HEK293 (cell line): Measurements from ENCODE around the gene CDK16.

Experiments used
- CTCF ChIA-PET: fragments of 350-600 bp; formaldehyde crosslinking; extraction: SDS; loops from one replicate; lab custom pipeline; 2021; ENCODE audit warnings: antibody characterized with exemption; lab: Yijun Ruan, JAX
- POLR2A ChIA-PET: fragments of 300-600 bp; formaldehyde crosslinking; extraction: SDS; loops from one replicate; lab custom pipeline; 2020; ENCODE audit warnings: antibody characterized with exemption, inconsistent platforms; lab: Yijun Ruan, JAX
- H3K27ac ChIP-seq: fragments of 200-500 bp; sonication (Bioruptor generic); 2 replicates; pipeline ENCODE4 v1.5.1; 2014; ENCODE audit warnings: low read depth, low read length, control low read depth, inconsistent platforms; ENCODE audit errors: extremely low read depth
- H3K36me3 ChIP-seq, 2 experiments: fragments of 200-500 bp in 1 of 2; sonication (Bioruptor generic) in 1 of 2; 1 replicate in 1 of 2; 2 replicates in 1 of 2; pipeline ENCODE4 v1.5.1; 2014 to 2017; ENCODE audit warnings: inconsistent platforms in 2 of 2, low read length in 2 of 2; ENCODE audit not compliant: control insufficient read depth in 2 of 2, insufficient read depth in 1 of 2
- H3K4me1 ChIP-seq: fragments of 200-500 bp; sonication (Bioruptor generic); 2 replicates; pipeline ENCODE4 v1.5.1; 2014; ENCODE audit warnings: mild to moderate bottlenecking, low read length, inconsistent platforms; ENCODE audit not compliant: control insufficient read depth, insufficient read depth
- H3K4me3 ChIP-seq: 2 replicates; pipeline ENCODE4 v1.5.1; 2011; ENCODE audit warnings: low read depth, mild to moderate bottlenecking, control low read depth, low read length, moderate library complexity
- H3K9me3 ChIP-seq: fragments of 200-500 bp; sonication (Bioruptor generic); 2 replicates; pipeline ENCODE4 v1.5.1; 2014; ENCODE audit warnings: low read depth, low read length, inconsistent platforms; ENCODE audit not compliant: control insufficient read depth, insufficient read depth
- BCL11A ChIP-seq: fragments of 450-650 bp; formaldehyde crosslinking; IDR thresholded peaks from 2 replicates; pipeline ENCODE4 v1.5.1; 2016; ENCODE audit warnings: low read depth, missing biosample characterization, missing genetic modification characterization
- PATZ1 ChIP-seq: fragments of 450-650 bp; formaldehyde crosslinking; IDR thresholded peaks from 2 replicates; pipeline ENCODE4 v1.5.1; 2016; ENCODE audit warnings: missing biosample characterization, missing genetic modification characterization
- PRDM2 ChIP-seq: fragments of 450-650 bp; formaldehyde crosslinking; IDR thresholded peaks from 2 replicates; pipeline ENCODE4 v1.5.1; 2016; ENCODE audit warnings: missing biosample characterization, missing genetic modification characterization, borderline replicate concordance
- RBAK ChIP-seq: fragments of 450-650 bp; formaldehyde crosslinking; IDR thresholded peaks from 2 replicates; pipeline ENCODE4 v1.5.1; 2016; ENCODE audit warnings: missing biosample characterization, missing genetic modification characterization
- SCRT2 ChIP-seq: fragments of 450-650 bp; formaldehyde crosslinking; IDR thresholded peaks from 2 replicates; pipeline ENCODE4 v1.5.1; 2016; ENCODE audit warnings: missing biosample characterization, missing genetic modification characterization
- ZBTB1 ChIP-seq: fragments of 450-650 bp; formaldehyde crosslinking; IDR thresholded peaks from 2 replicates; pipeline ENCODE4 v1.5.1; 2016; ENCODE audit warnings: missing biosample characterization, missing genetic modification characterization
- ZBTB48 ChIP-seq: fragments of 450-650 bp; formaldehyde crosslinking; IDR thresholded peaks from 2 replicates; pipeline ENCODE4 v1.5.1; 2016; ENCODE audit warnings: missing biosample characterization, missing genetic modification characterization
- ZNF140 ChIP-seq: fragments of 450-650 bp; formaldehyde crosslinking; IDR thresholded peaks from 2 replicates; pipeline ENCODE4 v1.5.1; 2016; ENCODE audit warnings: missing biosample characterization, missing genetic modification characterization
- ZNF354C ChIP-seq: fragments of 450-650 bp; formaldehyde crosslinking; IDR thresholded peaks from 2 replicates; pipeline ENCODE4 v1.5.1; 2016; ENCODE audit warnings: missing biosample characterization, missing genetic modification characterization, low read depth, borderline replicate concordance
- ZNF391 ChIP-seq: fragments of 450-650 bp; formaldehyde crosslinking; IDR thresholded peaks from 2 replicates; pipeline ENCODE4 v1.5.1; 2016; ENCODE audit warnings: low read depth, missing biosample characterization, missing genetic modification characterization, borderline replicate concordance
- ZNF639 ChIP-seq: fragments of 450-650 bp; formaldehyde crosslinking; IDR thresholded peaks from 2 replicates; pipeline ENCODE4 v1.5.1; 2016; ENCODE audit warnings: missing biosample characterization, missing genetic modification characterization
- ZSCAN23 ChIP-seq: fragments of 450-650 bp; formaldehyde crosslinking; IDR thresholded peaks from 2 replicates; pipeline ENCODE4 v1.5.1; 2016; ENCODE audit warnings: missing biosample characterization, missing genetic modification characterization
- TF ChIP-seq, protein P1 (sequence below): fragments of 450-650 bp; formaldehyde crosslinking; IDR thresholded peaks from 2 replicates; pipeline ENCODE4 v1.5.1; 2017; ENCODE audit warnings: missing biosample characterization, missing genetic modification characterization
- TF ChIP-seq, protein P2 (sequence below): fragments of 450-650 bp; formaldehyde crosslinking; conservative IDR thresholded peaks from 2 replicates; pipeline ENCODE4 v1.5.1; 2016; ENCODE audit warnings: low read depth, missing biosample characterization, missing genetic modification characterization
- TF ChIP-seq, protein P3 (sequence below): fragments of 450-650 bp; formaldehyde crosslinking; IDR thresholded peaks from 2 replicates; pipeline ENCODE4 v1.5.1; 2016; ENCODE audit warnings: missing biosample characterization, missing genetic modification characterization
- TF ChIP-seq, protein P4 (sequence below): fragments of 450-650 bp; formaldehyde crosslinking; IDR thresholded peaks from 2 replicates; pipeline ENCODE4 v1.5.1; 2016; ENCODE audit warnings: missing biosample characterization, missing genetic modification characterization

The CDK16 gene

GRCh38 chrX:47177079-47177478 lies 41.4 kb upstream of the CDK16 start (continued):
- TF ChIP-seq PRDM2 (no peak), RBAK (tag by site-specific recombination) (no peak), ZNF391 (tag by site-specific recombination) (no peak), SCRT2 (tag by site-specific recombination) (no peak), ZNF140 (tag by site-specific recombination) (no peak)
- TF ChIP-seq, protein P1, sequence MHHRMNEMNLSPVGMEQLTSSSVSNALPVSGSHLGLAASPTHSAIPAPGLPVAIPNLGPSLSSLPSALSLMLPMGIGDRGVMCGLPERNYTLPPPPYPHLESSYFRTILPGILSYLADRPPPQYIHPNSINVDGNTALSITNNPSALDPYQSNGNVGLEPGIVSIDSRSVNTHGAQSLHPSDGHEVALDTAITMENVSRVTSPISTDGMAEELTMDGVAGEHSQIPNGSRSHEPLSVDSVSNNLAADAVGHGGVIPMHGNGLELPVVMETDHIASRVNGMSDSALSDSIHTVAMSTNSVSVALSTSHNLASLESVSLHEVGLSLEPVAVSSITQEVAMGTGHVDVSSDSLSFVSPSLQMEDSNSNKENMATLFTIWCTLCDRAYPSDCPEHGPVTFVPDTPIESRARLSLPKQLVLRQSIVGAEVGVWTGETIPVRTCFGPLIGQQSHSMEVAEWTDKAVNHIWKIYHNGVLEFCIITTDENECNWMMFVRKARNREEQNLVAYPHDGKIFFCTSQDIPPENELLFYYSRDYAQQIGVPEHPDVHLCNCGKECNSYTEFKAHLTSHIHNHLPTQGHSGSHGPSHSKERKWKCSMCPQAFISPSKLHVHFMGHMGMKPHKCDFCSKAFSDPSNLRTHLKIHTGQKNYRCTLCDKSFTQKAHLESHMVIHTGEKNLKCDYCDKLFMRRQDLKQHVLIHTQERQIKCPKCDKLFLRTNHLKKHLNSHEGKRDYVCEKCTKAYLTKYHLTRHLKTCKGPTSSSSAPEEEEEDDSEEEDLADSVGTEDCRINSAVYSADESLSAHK, result no peak
- TF ChIP-seq, protein P2, sequence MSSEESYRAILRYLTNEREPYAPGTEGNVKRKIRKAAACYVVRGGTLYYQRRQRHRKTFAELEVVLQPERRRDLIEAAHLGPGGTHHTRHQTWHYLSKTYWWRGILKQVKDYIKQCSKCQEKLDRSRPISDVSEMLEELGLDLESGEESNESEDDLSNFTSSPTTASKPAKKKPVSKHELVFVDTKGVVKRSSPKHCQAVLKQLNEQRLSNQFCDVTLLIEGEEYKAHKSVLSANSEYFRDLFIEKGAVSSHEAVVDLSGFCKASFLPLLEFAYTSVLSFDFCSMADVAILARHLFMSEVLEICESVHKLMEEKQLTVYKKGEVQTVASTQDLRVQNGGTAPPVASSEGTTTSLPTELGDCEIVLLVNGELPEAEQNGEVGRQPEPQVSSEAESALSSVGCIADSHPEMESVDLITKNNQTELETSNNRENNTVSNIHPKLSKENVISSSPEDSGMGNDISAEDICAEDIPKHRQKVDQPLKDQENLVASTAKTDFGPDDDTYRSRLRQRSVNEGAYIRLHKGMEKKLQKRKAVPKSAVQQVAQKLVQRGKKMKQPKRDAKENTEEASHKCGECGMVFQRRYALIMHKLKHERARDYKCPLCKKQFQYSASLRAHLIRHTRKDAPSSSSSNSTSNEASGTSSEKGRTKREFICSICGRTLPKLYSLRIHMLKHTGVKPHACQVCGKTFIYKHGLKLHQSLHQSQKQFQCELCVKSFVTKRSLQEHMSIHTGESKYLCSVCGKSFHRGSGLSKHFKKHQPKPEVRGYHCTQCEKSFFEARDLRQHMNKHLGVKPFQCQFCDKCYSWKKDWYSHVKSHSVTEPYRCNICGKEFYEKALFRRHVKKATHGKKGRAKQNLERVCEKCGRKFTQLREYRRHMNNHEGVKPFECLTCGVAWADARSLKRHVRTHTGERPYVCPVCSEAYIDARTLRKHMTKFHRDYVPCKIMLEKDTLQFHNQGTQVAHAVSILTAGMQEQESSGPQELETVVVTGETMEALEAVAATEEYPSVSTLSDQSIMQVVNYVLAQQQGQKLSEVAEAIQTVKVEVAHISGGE (tag by site-specific recombination), result no peak

DNA sequence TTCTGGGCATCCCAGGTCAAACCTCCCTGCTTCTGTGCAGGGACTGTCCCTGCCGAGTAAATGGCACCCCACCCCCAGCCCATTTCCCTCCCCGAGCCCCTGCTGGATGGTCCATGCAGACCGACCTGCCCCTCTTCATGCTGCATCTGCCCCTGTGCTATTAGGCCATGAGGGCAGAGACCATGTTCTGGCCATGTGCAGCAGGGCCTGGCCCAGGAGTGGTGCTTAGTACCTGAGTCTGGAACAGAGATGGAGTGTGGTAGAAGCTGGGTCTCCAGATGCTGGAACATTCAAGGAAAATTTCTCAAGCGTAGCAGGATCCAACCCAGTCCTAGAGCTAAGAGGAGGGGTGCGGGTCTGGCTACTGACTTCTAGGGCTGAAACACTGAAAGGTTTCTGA lies 40.1 kb upstream of the CDK16 start:
- H3K4me1 ChIP-seq, result no peaks in the 10 kb centered on the region
- TF ChIP-seq ZBTB48 (tag by site-specific recombination) (no peak), ZNF354C (no peak), PATZ1 (tag by site-specific recombination) (no peak), SCRT2 (tag by site-specific recombination) (no peak), ZBTB1 (tag by site-specific recombination) (no peak), BCL11A (tag by site-specific recombination) (no peak), ZSCAN23 (tag by site-specific recombination) (no peak), ZNF639 (tag by site-specific recombination) (no peak)
- TF ChIP-seq, protein P3, sequence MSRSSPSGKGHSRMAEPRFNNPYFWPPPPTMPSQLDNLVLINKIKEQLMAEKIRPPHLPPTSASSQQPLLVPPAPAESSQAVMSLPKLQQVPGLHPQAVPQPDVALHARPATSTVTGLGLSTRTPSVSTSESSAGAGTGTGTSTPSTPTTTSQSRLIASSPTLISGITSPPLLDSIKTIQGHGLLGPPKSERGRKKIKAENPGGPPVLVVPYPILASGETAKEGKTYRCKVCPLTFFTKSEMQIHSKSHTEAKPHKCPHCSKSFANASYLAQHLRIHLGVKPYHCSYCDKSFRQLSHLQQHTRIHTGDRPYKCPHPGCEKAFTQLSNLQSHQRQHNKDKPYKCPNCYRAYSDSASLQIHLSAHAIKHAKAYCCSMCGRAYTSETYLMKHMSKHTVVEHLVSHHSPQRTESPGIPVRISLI (tag by site-specific recombination), result no peak
- TF ChIP-seq, protein P4, sequence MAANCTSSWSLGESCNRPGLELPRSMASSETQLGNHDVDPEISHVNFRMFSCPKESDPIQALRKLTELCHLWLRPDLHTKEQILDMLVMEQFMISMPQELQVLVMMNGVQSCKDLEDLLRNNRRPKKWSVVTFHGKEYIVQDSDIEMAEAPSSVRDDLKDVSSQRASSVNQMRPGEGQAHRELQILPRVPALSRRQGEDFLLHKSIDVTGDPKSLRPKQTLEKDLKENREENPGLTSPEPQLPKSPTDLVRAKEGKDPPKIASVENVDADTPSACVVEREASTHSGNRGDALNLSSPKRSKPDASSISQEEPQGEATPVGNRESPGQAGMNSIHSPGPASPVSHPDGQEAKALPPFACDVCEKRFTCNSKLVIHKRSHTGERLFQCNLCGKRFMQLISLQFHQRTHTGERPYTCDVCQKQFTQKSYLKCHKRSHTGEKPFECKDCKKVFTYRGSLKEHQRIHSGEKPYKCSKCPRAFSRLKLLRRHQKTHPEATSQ (tag by site-specific recombination), result no peak
- ChIA-PET CTCF (no interaction called here), POLR2A (no interaction called here)
- H3K9me3 ChIP-seq, result no peaks in the 10 kb centered on the region
- H3K36me3 ChIP-seq, result peaks cover 18 to 93% of the 10 kb centered on the region in 2 experiments
- no peak overlapping the region for H3K4me3 ChIP-seq
- no peak overlapping the region for H3K27ac ChIP-seq
